GM12872 (cell line): ENCODE measurements around the gene ARHGAP9.

Experiments used
- TF ChIP-seq, protein P1 (sequence below): IDR thresholded peaks from 3 replicates; pipeline ENCODE4 v1.5.1; 2011; ENCODE audit warnings: low read depth, mild to moderate bottlenecking, low read length, moderate library complexity; ENCODE audit not compliant: insufficient read depth

Gene ARHGAP9

DNA sequence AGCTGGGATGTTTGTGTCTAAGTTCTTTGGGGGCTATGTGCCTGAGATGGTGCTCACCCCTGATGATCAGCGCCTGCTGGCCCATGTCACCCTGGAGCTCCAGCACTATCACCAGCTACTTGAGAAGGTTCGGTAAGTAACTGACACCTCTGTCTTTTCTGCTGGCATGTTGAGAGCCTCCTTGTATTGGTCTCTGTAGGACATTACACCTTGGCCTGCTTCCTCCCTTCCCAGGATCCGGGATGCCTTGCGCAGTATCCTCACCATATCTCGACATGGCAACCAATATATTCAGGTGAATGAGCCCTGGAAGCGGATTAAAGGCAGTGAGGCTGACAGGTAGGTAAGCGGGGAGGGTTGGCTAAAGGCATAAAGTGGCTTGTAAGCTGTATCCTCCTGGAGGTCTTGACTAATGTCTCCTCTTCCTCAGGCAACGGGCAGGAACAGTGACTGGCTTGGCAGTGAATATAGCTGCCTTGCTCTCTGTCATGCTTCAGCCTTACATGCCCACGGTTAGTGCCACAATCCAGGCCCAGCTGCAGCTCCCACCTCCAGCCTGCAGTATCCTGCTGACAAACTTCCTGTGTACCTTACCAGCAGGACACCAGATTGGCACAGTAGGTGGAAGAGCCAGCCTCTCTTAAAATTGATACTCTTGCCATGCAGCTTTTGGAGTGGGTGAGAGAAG, 35.2 kb upstream of the ARHGAP9 start:
- TF ChIP-seq, protein P1, sequence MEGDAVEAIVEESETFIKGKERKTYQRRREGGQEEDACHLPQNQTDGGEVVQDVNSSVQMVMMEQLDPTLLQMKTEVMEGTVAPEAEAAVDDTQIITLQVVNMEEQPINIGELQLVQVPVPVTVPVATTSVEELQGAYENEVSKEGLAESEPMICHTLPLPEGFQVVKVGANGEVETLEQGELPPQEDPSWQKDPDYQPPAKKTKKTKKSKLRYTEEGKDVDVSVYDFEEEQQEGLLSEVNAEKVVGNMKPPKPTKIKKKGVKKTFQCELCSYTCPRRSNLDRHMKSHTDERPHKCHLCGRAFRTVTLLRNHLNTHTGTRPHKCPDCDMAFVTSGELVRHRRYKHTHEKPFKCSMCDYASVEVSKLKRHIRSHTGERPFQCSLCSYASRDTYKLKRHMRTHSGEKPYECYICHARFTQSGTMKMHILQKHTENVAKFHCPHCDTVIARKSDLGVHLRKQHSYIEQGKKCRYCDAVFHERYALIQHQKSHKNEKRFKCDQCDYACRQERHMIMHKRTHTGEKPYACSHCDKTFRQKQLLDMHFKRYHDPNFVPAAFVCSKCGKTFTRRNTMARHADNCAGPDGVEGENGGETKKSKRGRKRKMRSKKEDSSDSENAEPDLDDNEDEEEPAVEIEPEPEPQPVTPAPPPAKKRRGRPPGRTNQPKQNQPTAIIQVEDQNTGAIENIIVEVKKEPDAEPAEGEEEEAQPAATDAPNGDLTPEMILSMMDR, result no peak

- TF ChIP-seq, protein P1, result no peak
Measured at GRCh38 chr12:57513266-57513665, 33.6 kb upstream of the ARHGAP9 start.

GRCh38 chr12:57512665-57513064, 33.0 kb upstream of the ARHGAP9 start:
- TF ChIP-seq, protein P1, result no peak

GRCh38 chr12:57511588-57512325, 32.1 kb upstream of the ARHGAP9 start:
- TF ChIP-seq, protein P1, result no peak

DNA sequence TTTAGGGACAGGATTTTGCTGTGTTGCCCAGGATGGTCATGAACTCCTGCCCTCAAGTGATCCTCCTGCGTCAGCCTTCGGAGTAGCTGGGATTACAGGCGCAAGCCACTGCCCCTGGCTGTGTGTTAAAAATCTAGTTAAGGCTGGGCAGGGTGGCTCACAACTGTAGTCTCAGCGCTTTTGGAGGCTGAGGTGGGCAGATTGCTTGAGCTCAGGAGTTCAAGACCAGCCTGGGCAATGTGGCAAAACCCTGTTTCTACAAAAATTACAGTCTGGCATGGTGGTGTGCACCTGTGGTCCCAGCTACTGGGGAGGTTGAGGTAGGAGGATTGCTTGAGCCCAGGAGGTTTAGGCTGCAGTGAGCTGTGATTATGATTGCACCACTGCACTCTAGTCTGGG, 31.5 kb upstream of the ARHGAP9 start:
- TF ChIP-seq, protein P1, result no peak

DNA sequence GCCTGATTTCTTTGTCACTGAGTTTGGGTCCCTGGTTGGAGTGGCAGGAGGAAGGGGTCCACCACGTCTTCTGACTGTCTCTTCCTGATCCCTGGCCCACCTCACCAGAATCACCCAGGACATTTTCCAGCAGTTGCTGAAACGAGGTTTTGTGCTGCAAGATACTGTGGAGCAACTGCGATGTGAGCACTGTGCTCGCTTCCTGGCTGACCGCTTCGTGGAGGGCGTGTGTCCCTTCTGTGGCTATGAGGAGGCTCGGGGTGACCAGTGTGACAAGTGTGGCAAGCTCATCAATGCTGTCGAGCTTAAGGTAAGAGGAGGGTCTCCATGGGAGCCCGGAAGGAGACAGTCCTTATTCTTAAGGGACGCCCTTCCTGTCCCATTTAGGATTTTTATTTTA, 20.5 kb upstream of the ARHGAP9 start:
- TF ChIP-seq, protein P1, result no peak

GRCh38 chr12:57498571-57498970, 18.9 kb upstream of the ARHGAP9 start:
- TF ChIP-seq, protein P1, result no peak
